H54 (cell line): ENCODE data around the gene C17orf113.
"Not testable (repeated sequence)": the region's sequence is repeated elsewhere in the genome, so short reads cannot be mapped to it uniquely, and the experiment has no call there.

Source experiments
- DNase-seq: peaks from one replicate; pipeline ENCODE4 v3.0.0; 2011; ENCODE audit warnings: low spot score, mixed read lengths; ENCODE audit not compliant: insufficient read length
- FAIRE-seq: peaks from 3 replicates; lab custom pipeline; 2011; peaks lifted over from hg19 to GRCh38; lab: Jason Lieb, UNC
- POLR2A ChIP-seq: IDR thresholded peaks from 2 replicates; pipeline ENCODE4 v1.6.1; 2011; ENCODE audit warnings: low read depth, mild to moderate bottlenecking, low read length

The C17orf113 gene

GRCh38 chr17:42025191-42025579 lies 25.2 kb downstream of the C17orf113 start:
- no peak for TF ChIP-seq POLR2A
- FAIRE-seq (no peak), DNase-seq (no peak)

GRCh38 chr17:42023524-42024349 lies 26.7 kb downstream of the C17orf113 start:
- DNase-seq (no peak), FAIRE-seq (no peak)
- TF ChIP-seq POLR2A, result no peak

GRCh38 chr17:42020845-42021244 lies 29.6 kb downstream of the C17orf113 start:
- not testable (repeated sequence) for FAIRE-seq

GRCh38 chr17:42019509-42020404 lies 30.6 kb downstream of the C17orf113 start, which contains the start of gene NKIRAS2:
TSS of gene NKIRAS2 (plus strand) at chr17:42020090. CDS start at chr17:42021578, 1,488 bp downstream.
- TF ChIP-seq POLR2A, result peak; percentile 73
- FAIRE-seq, result no peak

More at GRCh38 chr17:42020845-42021244, 29.6 kb downstream of the C17orf113 start:
- not testable (repeated sequence) for DNase-seq

GRCh38 chr17:42018988-42019387 lies 31.4 kb downstream of the C17orf113 start:
- no peak for TF ChIP-seq POLR2A
- FAIRE-seq (no peak), DNase-seq (no peak)

More at GRCh38 chr17:42019509-42020404, 30.6 kb downstream of the C17orf113 start, which contains the start of gene NKIRAS2:
- peak; percentile 89 for DNase-seq

- DNase-seq, result no peak
- no peak for TF ChIP-seq POLR2A
- no peak for FAIRE-seq
Measured at GRCh38 chr17:42018339-42018738, 32.1 kb downstream of the C17orf113 start.

- FAIRE-seq, result no peak
- DNase-seq, result no peak
- no peak for TF ChIP-seq POLR2A
Measured at GRCh38 chr17:42017866-42018200, 32.6 kb downstream of the C17orf113 start.

GRCh38 chr17:42016941-42017865 lies 33.2 kb downstream of the C17orf113 start, which contains the start of gene DNAJC7:
TSS of gene DNAJC7 (minus strand) at chr17:42017439. CDS start at chr17:42017416, 23 bp downstream.
- TF ChIP-seq POLR2A, result peak; percentile 79
- peak; percentile 79 for DNase-seq
- FAIRE-seq, result no peak

- no peak for DNase-seq
- TF ChIP-seq POLR2A, result no peak
- FAIRE-seq, result no peak
Measured at GRCh38 chr17:42016411-42016831, 34.0 kb downstream of the C17orf113 start.

GRCh38 chr17:42013740-42014139 lies 36.7 kb downstream of the C17orf113 start:
- not testable (repeated sequence) for DNase-seq, FAIRE-seq

- FAIRE-seq, DNase-seq: not testable (repeated sequence)
Measured at GRCh38 chr17:42012363-42012762, 38.0 kb downstream of the C17orf113 start.

GRCh38 chr17:42010898-42011516 lies 39.4 kb downstream of the C17orf113 start:
- FAIRE-seq (no peak), DNase-seq (peak; percentile 51)
- no peak for TF ChIP-seq POLR2A

- DNase-seq, FAIRE-seq: not testable (repeated sequence)
Measured at GRCh38 chr17:42010266-42010680, 40.1 kb downstream of the C17orf113 start.
